ENCODE measurements around the gene RTN1. TPM values are rescaled to one million over a fixed set of nuclear protein-coding genes. Genes with fewer than 3 reads are reported as not detected.

The RTN1 gene
- total RNA-seq, 1 experiment from 2014 or later = 0.05 TPM

DNA sequence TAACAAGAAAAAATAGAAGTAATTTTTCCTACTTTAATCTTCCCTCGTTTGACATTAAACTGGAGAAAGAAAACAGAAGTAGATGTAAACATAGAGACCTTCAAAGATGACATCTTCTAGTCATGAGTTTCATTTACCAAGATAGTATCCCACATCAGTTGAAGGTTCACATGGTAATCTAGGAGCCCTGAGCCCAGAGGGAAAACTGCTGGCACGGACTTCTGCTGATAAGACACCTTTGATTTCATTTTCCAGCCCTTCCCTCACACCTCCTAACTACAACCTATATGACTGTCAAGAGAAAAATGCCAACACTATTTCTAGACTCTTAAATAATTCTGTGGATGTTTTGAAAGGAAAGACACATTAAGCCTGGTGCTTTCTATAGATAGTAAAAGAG is 247.9 kb downstream of the RTN1 start:
- in situ Hi-C loops (cut with HindIII; ENCODE audit: low pct_unique_long_range_greater_than_20kb, low sequenced_read_pairs) (no loop called here), intact Hi-C loops (cut with micrococcal nuclease; ENCODE audit: unreplicated experiment) (no loop called here)
- Histone ChIP-seq H3K9me3 (ENCODE audit: control insufficient read depth, insufficient read depth, low read depth, low read length) (no peaks in the 10 kb centered on the region), H3K4me1 (ENCODE audit: control insufficient read depth, insufficient read depth, low read length) (no peaks in the 10 kb centered on the region), H3K27me3 (ENCODE audit: control insufficient read depth, insufficient read depth, low read length) (no peaks in the 10 kb centered on the region), H3K4me3 (ENCODE audit: low read depth in 2 of 2, low read length in 2 of 2) (no peak overlapping the region), H3K36me3 (ENCODE audit: control insufficient read depth, insufficient read depth, low read length) (no peaks in the 10 kb centered on the region; the same call in 1 of the 2 replicates), H3K27ac (ENCODE audit: low read length) (no peak overlapping the region)
- TF ChIP-seq, protein P1, sequence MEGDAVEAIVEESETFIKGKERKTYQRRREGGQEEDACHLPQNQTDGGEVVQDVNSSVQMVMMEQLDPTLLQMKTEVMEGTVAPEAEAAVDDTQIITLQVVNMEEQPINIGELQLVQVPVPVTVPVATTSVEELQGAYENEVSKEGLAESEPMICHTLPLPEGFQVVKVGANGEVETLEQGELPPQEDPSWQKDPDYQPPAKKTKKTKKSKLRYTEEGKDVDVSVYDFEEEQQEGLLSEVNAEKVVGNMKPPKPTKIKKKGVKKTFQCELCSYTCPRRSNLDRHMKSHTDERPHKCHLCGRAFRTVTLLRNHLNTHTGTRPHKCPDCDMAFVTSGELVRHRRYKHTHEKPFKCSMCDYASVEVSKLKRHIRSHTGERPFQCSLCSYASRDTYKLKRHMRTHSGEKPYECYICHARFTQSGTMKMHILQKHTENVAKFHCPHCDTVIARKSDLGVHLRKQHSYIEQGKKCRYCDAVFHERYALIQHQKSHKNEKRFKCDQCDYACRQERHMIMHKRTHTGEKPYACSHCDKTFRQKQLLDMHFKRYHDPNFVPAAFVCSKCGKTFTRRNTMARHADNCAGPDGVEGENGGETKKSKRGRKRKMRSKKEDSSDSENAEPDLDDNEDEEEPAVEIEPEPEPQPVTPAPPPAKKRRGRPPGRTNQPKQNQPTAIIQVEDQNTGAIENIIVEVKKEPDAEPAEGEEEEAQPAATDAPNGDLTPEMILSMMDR (IDR thresholded peaks at IDR 0.05) = no peak
- TF ChIP-seq, protein P2, sequence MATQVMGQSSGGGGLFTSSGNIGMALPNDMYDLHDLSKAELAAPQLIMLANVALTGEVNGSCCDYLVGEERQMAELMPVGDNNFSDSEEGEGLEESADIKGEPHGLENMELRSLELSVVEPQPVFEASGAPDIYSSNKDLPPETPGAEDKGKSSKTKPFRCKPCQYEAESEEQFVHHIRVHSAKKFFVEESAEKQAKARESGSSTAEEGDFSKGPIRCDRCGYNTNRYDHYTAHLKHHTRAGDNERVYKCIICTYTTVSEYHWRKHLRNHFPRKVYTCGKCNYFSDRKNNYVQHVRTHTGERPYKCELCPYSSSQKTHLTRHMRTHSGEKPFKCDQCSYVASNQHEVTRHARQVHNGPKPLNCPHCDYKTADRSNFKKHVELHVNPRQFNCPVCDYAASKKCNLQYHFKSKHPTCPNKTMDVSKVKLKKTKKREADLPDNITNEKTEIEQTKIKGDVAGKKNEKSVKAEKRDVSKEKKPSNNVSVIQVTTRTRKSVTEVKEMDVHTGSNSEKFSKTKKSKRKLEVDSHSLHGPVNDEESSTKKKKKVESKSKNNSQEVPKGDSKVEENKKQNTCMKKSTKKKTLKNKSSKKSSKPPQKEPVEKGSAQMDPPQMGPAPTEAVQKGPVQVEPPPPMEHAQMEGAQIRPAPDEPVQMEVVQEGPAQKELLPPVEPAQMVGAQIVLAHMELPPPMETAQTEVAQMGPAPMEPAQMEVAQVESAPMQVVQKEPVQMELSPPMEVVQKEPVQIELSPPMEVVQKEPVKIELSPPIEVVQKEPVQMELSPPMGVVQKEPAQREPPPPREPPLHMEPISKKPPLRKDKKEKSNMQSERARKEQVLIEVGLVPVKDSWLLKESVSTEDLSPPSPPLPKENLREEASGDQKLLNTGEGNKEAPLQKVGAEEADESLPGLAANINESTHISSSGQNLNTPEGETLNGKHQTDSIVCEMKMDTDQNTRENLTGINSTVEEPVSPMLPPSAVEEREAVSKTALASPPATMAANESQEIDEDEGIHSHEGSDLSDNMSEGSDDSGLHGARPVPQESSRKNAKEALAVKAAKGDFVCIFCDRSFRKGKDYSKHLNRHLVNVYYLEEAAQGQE (IDR thresholded peaks at IDR 0.05; ENCODE audit: insufficient read depth in 1 of 2, low read depth in 2 of 2, low read length in 1 of 2) = no peak
- TF ChIP-seq TCF7L2 (IDR thresholded peaks at IDR 0.05; ENCODE audit: low read depth, low read length) = no peak
- no TSS peak for BruUV-seq (replicated peaks)
- CTCF ChIA-PET = no interaction called here
- ATAC-seq = no peak
- POLR2A ChIA-PET = no interaction called here
- no peak for DNase-seq (ENCODE audit: low read depth, low spot score)

DNA sequence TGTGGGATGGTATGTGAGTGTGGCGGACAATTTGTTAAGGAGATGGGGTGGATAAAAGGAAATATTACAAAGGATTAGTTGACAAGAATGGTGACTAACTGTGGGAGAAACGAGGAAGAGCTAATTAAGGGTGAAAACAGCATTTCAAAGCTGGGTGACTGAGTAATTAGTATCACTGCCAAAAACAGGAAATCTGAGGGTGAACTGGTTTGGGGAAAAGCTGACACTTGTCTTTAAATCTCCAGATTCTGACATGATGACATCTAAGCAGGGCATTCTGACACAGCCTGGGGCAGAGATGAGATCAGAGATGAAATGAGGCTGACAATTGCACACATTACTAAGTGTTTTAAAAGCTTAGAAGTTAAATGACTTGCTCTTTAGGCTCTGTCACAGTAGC is 251.5 kb downstream of the RTN1 start:
- no peak for ATAC-seq
- Histone ChIP-seq H3K4me1 (ENCODE audit: control insufficient read depth, insufficient read depth, low read length) (no peaks in the 10 kb centered on the region), H3K27me3 (ENCODE audit: control insufficient read depth, insufficient read depth, low read length) (no peaks in the 10 kb centered on the region), H3K9me3 (ENCODE audit: control insufficient read depth, insufficient read depth, low read depth, low read length) (no peaks in the 10 kb centered on the region), H3K4me3 (ENCODE audit: low read depth in 2 of 2, low read length in 2 of 2) (no peak overlapping the region), H3K27ac (ENCODE audit: low read length) (no peak overlapping the region), H3K36me3 (ENCODE audit: control insufficient read depth, insufficient read depth, low read length) (no peaks in the 10 kb centered on the region; the same call in 1 of the 2 replicates)
- intact Hi-C loops (cut with micrococcal nuclease; ENCODE audit: unreplicated experiment) = no loop called here
- ChIA-PET CTCF (no interaction called here), POLR2A (no interaction called here)
- BruUV-seq (replicated peaks) = no TSS peak
- in situ Hi-C loops (cut with HindIII; ENCODE audit: low pct_unique_long_range_greater_than_20kb, low sequenced_read_pairs) = no loop called here
- DNase-seq (ENCODE audit: low read depth, low spot score) = no peak
- TF ChIP-seq SIN3A (IDR thresholded peaks at IDR 0.05; ENCODE audit: borderline replicate concordance, insufficient read depth, low read depth, low read length) (no peak), POLR2AphosphoS5 (IDR thresholded peaks at IDR 0.05; ENCODE audit: low read depth, low read length) (no peak), TCF7L2 (IDR thresholded peaks at IDR 0.05; ENCODE audit: low read depth, low read length) (no peak)
- TF ChIP-seq, protein P2 (IDR thresholded peaks at IDR 0.05; ENCODE audit: insufficient read depth in 1 of 2, low read depth in 2 of 2, low read length in 1 of 2) = no peak
- TF ChIP-seq, protein P1 (IDR thresholded peaks at IDR 0.05) = no peak

All from Panc1 (cell line).